ENCODE data around the gene NKAIN2.

GRCh38 chr6:124607119-124607627 is 803.5 kb downstream of the NKAIN2 start:
- TF ChIP-seq CTCF (IDR thresholded peaks at IDR 0.05) (no peak), POLR2A (IDR thresholded peaks at IDR 0.05) (no peak)

All from thyroid gland (tissue), 4 donors.